DND-41 (cell line): ENCODE data around the gene TRPM3.

ENCODE experiments used
- ATAC-seq: fragments of 200-7000 bp; cut with Tn5 transposase; 3 replicates; pipeline ENCODE4 v1.9.1; 2021; ENCODE audit warnings: low read depth; ENCODE audit not compliant: insufficient read depth
- DNase-seq: peaks from one replicate; pipeline ENCODE4 v3.0.0-alpha.2; 2020
- H2AFZ ChIP-seq: 2 replicates; pipeline ENCODE4 v1.6.0; 2012; ENCODE audit warnings: low read depth, low read length
- H3K27ac ChIP-seq: 2 replicates; pipeline ENCODE4 v1.5.1; 2012; ENCODE audit warnings: low read length, inconsistent platforms
- H3K27me3 ChIP-seq: fragments of 200-600 bp; sonication (generic); 2 replicates; pipeline ENCODE4 v1.6.0; 2012; ENCODE audit warnings: low read length, mild to moderate bottlenecking, inconsistent platforms; ENCODE audit not compliant: insufficient read depth, poor library complexity
- H3K36me3 ChIP-seq: 2 replicates; pipeline ENCODE4 v1.5.1; 2012; ENCODE audit warnings: low read length, inconsistent platforms; ENCODE audit not compliant: insufficient read depth
- H3K4me1 ChIP-seq: 2 replicates; pipeline ENCODE4 v1.5.1; 2012; ENCODE audit warnings: mild to moderate bottlenecking, low read length; ENCODE audit not compliant: insufficient read depth
- H3K4me2 ChIP-seq: 2 replicates; pipeline ENCODE4 v1.6.0; 2012; ENCODE audit warnings: mild to moderate bottlenecking, moderate library complexity, low read length, inconsistent platforms; ENCODE audit not compliant: insufficient read depth
- H3K4me3 ChIP-seq, 2 experiments: fragments of 200-600 bp in 1 of 2; shearing (Covaris generic) in 1 of 2; 2 replicates each; pipeline ENCODE4 v1.5.1; 2012 to 2016; ENCODE audit warnings: inconsistent platforms in 2 of 2, low read length in 2 of 2, mild to moderate bottlenecking in 2 of 2, low read depth in 1 of 2, moderate library complexity in 1 of 2
- H3K79me2 ChIP-seq: 2 replicates; pipeline ENCODE4 v1.6.0; 2012; ENCODE audit warnings: low read length, inconsistent platforms; ENCODE audit not compliant: insufficient read depth
- H3K9ac ChIP-seq: 2 replicates; pipeline ENCODE4 v1.6.0; 2012; ENCODE audit warnings: low read depth, mild to moderate bottlenecking, inconsistent platforms, low read length, moderate library complexity
- H3K9me3 ChIP-seq: 2 replicates; pipeline ENCODE4 v1.5.1; 2012; ENCODE audit warnings: low read length, moderate library complexity, mild to moderate bottlenecking, inconsistent platforms; ENCODE audit not compliant: insufficient read depth, severe bottlenecking
- H4K20me1 ChIP-seq: 2 replicates; pipeline ENCODE4 v1.6.0; 2012; ENCODE audit warnings: low read length; ENCODE audit not compliant: insufficient read depth
- CTCF ChIP-seq: IDR thresholded peaks from 2 replicates; pipeline ENCODE4 v1.5.1; 2012; ENCODE audit warnings: borderline replicate concordance, low read length, moderate library complexity, mild to moderate bottlenecking; ENCODE audit not compliant: poor library complexity, severe bottlenecking; ENCODE audit errors: extremely low read depth
- EZH2 ChIP-seq: IDR thresholded peaks from 3 replicates; pipeline ENCODE4 v1.6.1; 2012; ENCODE audit warnings: borderline replicate concordance, low read depth, mild to moderate bottlenecking, moderate library complexity, low read length, inconsistent platforms; ENCODE audit not compliant: severe bottlenecking

The TRPM3 gene

GRCh38 chr9:70753311-70753710, 368.1 kb downstream of the TRPM3 start:
- TF ChIP-seq EZH2 (no peak), CTCF (no peak)
- no peaks in the 10 kb centered on the region for H4K20me1 ChIP-seq
- ATAC-seq: no peak

GRCh38 chr9:70749066-70749465, 372.4 kb downstream of the TRPM3 start:
- Histone ChIP-seq H3K4me3 (no peak overlapping the region), H3K27me3 (no peaks in the 10 kb centered on the region), H3K79me2 (no peaks in the 10 kb centered on the region), H3K9me3 (no peaks in the 10 kb centered on the region), H2AFZ (no peak overlapping the region), H3K9ac (no peak overlapping the region), H3K36me3 (no peaks in the 10 kb centered on the region), H3K4me1 (no peaks in the 10 kb centered on the region), H4K20me1 (no peaks in the 10 kb centered on the region), H3K27ac (no peak overlapping the region), H3K4me2 (no peak overlapping the region)
- DNase-seq (no peak), ATAC-seq (no peak)
- no peak for TF ChIP-seq EZH2
- no peak for TF ChIP-seq CTCF

More at GRCh38 chr9:70753311-70753710, 368.1 kb downstream of the TRPM3 start:
- H3K36me3 ChIP-seq: no peaks in the 10 kb centered on the region
- no peak overlapping the region for H3K4me3 ChIP-seq
- H2AFZ ChIP-seq: no peak overlapping the region
- DNase-seq: no peak
- H3K27me3 ChIP-seq: no peaks in the 10 kb centered on the region
- H3K9ac ChIP-seq: no peak overlapping the region
- H3K4me1 ChIP-seq: no peaks in the 10 kb centered on the region
- no peak overlapping the region for H3K27ac ChIP-seq
- H3K9me3 ChIP-seq: no peaks in the 10 kb centered on the region
- H3K79me2 ChIP-seq: no peaks in the 10 kb centered on the region
- no peak overlapping the region for H3K4me2 ChIP-seq

GRCh38 chr9:70747261-70747718, 374.1 kb downstream of the TRPM3 start:
- Histone ChIP-seq H3K79me2 (no peaks in the 10 kb centered on the region), H3K9ac (no peak overlapping the region), H3K4me2 (no peak overlapping the region), H3K27ac (no peak overlapping the region), H4K20me1 (no peaks in the 10 kb centered on the region), H3K27me3 (no peaks in the 10 kb centered on the region), H3K4me3 (no peak overlapping the region), H2AFZ (no peak overlapping the region), H3K4me1 (no peaks in the 10 kb centered on the region), H3K9me3 (no peaks in the 10 kb centered on the region), H3K36me3 (no peaks in the 10 kb centered on the region)
- no peak for DNase-seq
- TF ChIP-seq CTCF: no peak
- TF ChIP-seq EZH2: no peak
- no peak for ATAC-seq

GRCh38 chr9:70746760-70747159, 374.7 kb downstream of the TRPM3 start:
- H4K20me1 ChIP-seq: no peaks in the 10 kb centered on the region
- no peak overlapping the region for H2AFZ ChIP-seq
- H3K9me3 ChIP-seq: no peaks in the 10 kb centered on the region
- H3K4me1 ChIP-seq: no peaks in the 10 kb centered on the region
- no peaks in the 10 kb centered on the region for H3K27me3 ChIP-seq
- ATAC-seq (no peak), DNase-seq (no peak)
- H3K79me2 ChIP-seq: no peaks in the 10 kb centered on the region
- no peak overlapping the region for H3K4me3 ChIP-seq
- no peak overlapping the region for H3K27ac ChIP-seq
- H3K36me3 ChIP-seq: no peaks in the 10 kb centered on the region
- no peak for TF ChIP-seq CTCF
- no peak for TF ChIP-seq EZH2
- no peak overlapping the region for H3K4me2 ChIP-seq
- no peak overlapping the region for H3K9ac ChIP-seq
